Aortic smooth muscle cell (primary cell): Measurements from ENCODE around the gene KRTAP6-2. TPM values are rescaled to one million over a fixed set of nuclear protein-coding genes. Genes with fewer than 3 reads are reported as not detected.

Source experiments
- total RNA-seq: library from RNA; depleted of rRNA; stranded (reverse); fragments of >200 nt; gene quantifications from 2 replicates; pipeline ENCODE4 v1.2.3, GENCODE V29; 2014

Gene KRTAP6-2
- total RNA-seq: not detected in 2 replicates

GRCh38 chr21:30598802-30599201 is at the start of gene KRTAP6-2:
TSS of gene KRTAP6-2 (minus strand) at chr21:30598902. CDS start at chr21:30598874, 28 bp downstream.

GRCh38 chr21:30642564-30642963 is 43.9 kb upstream of the KRTAP6-2 start, which contains the start of gene KRTAP20-3:
TSS of gene KRTAP20-3 (plus strand) at chr21:30642864.

GRCh38 chr21:30634906-30635305 is 36.2 kb upstream of the KRTAP6-2 start, which contains the start of gene KRTAP20-2:
TSS of gene KRTAP20-2 (plus strand) at chr21:30635206. CDS start at chr21:30635264, 58 bp downstream.

GRCh38 chr21:30620522-30620921 is 21.8 kb upstream of the KRTAP6-2 start, which contains the start of gene KRTAP20-4:
TSS of gene KRTAP20-4 (plus strand) at chr21:30620627.

GRCh38 chr21:30616125-30616524 is 17.4 kb upstream of the KRTAP6-2 start, which contains the start of gene KRTAP20-1:
TSS of gene KRTAP20-1 (plus strand) at chr21:30616425. CDS start at chr21:30616455, 30 bp downstream.

GRCh38 chr21:30613836-30614235 is 15.1 kb upstream of the KRTAP6-2 start, which contains the start of gene KRTAP6-1:
TSS of gene KRTAP6-1 (minus strand) at chr21:30613930. CDS start at chr21:30613904, 26 bp downstream.

GRCh38 chr21:30600787-30601186 is 2.1 kb upstream of the KRTAP6-2 start, which contains the start of gene KRTAP22-1:
TSS of gene KRTAP22-1 (plus strand) at chr21:30601087.

GRCh38 chr21:30592140-30592539 is 6.6 kb downstream of the KRTAP6-2 start, which contains the start of gene KRTAP6-3:
TSS of gene KRTAP6-3 (plus strand) at chr21:30592440. CDS start at chr21:30592446, 6 bp downstream.

GRCh38 chr21:30590297-30590696 is 8.4 kb downstream of the KRTAP6-2 start, which contains the start of gene KRTAP22-2:
TSS of gene KRTAP22-2 (minus strand) at chr21:30590397.

GRCh38 chr21:30561264-30561895 is 37.3 kb downstream of the KRTAP6-2 start, which contains the start of gene KRTAP19-7:
TSS of gene KRTAP19-7 (minus strand) at chr21:30561314. CDS start at chr21:30561289, 25 bp downstream.

Other genes starting within 250 kb of the KRTAP6-2 start
- not detected in 2 replicates for gene KRTAP13-2, start 226.6 kb downstream of the KRTAP6-2 start, total RNA-seq
- gene KRTAP13-1, start 202.9 kb downstream of the KRTAP6-2 start, total RNA-seq: not detected in 2 replicates
- not detected in 2 replicates for gene KRTAP13-3, start 173.0 kb downstream of the KRTAP6-2 start, total RNA-seq
- not detected in 2 replicates for gene KRTAP13-4, start 168.7 kb downstream of the KRTAP6-2 start, total RNA-seq
- gene KRTAP15-1, start 158.6 kb downstream of the KRTAP6-2 start, total RNA-seq: not detected in 2 replicates
- gene KRTAP19-1, start 118.5 kb downstream of the KRTAP6-2 start, total RNA-seq: not detected in 2 replicates
- gene KRTAP19-2, start 111.5 kb downstream of the KRTAP6-2 start, total RNA-seq: not detected in 2 replicates
- gene KRTAP19-3, start 106.9 kb downstream of the KRTAP6-2 start, total RNA-seq: not detected in 2 replicates
- gene KRTAP19-4, start 101.7 kb downstream of the KRTAP6-2 start, total RNA-seq: not detected in 2 replicates
- not detected in 2 replicates for gene KRTAP19-5, start 96.8 kb downstream of the KRTAP6-2 start, total RNA-seq
- gene KRTAP19-6, start 57.0 kb downstream of the KRTAP6-2 start, total RNA-seq: not detected in 2 replicates
- gene KRTAP19-7, start 37.6 kb downstream of the KRTAP6-2 start, total RNA-seq: not detected in 2 replicates
- gene KRTAP22-2, start 8.5 kb downstream of the KRTAP6-2 start, total RNA-seq: not detected in 2 replicates
- not detected in 2 replicates for gene KRTAP6-3, start 6.5 kb downstream of the KRTAP6-2 start, total RNA-seq
- not detected in 2 replicates for gene KRTAP22-1, start 2.2 kb upstream of the KRTAP6-2 start, total RNA-seq
- gene KRTAP6-1, start 15.0 kb upstream of the KRTAP6-2 start, total RNA-seq: not detected in 2 replicates
- gene KRTAP20-1, start 17.5 kb upstream of the KRTAP6-2 start, total RNA-seq: not detected in 2 replicates
- gene KRTAP20-4, start 21.7 kb upstream of the KRTAP6-2 start, total RNA-seq: not detected in 2 replicates
- not detected in 2 replicates for gene KRTAP20-2, start 36.3 kb upstream of the KRTAP6-2 start, total RNA-seq
- gene KRTAP20-3, start 44.0 kb upstream of the KRTAP6-2 start, total RNA-seq: not detected in 2 replicates
- not detected in 2 replicates for gene KRTAP21-3, start 119.9 kb upstream of the KRTAP6-2 start, total RNA-seq
- gene KRTAP21-2, start 148.4 kb upstream of the KRTAP6-2 start, total RNA-seq: not detected in 2 replicates
- not detected in 2 replicates for gene KRTAP21-1, start 156.5 kb upstream of the KRTAP6-2 start, total RNA-seq
- gene KRTAP8-1, start 214.4 kb upstream of the KRTAP6-2 start, total RNA-seq: not detected in 2 replicates
- not detected in 2 replicates for gene KRTAP7-1, start 230.9 kb upstream of the KRTAP6-2 start, total RNA-seq